Karpas-422 (cell line): ENCODE results near the gene CREB3. TPM values are rescaled to one million over a fixed set of nuclear protein-coding genes. Genes with fewer than 3 reads are reported as not detected.

Source experiments
- DNase-seq: peaks from one replicate; pipeline ENCODE4 v3.0.0-alpha.2; 2015
- H2AFZ ChIP-seq: fragments of 200-600 bp; sonication (generic); 2 replicates; pipeline ENCODE4 v1.6.1; 2014; ENCODE audit warnings: antibody characterized with exemption, low read length, mixed read lengths
- H3K27ac ChIP-seq: fragments of 200-600 bp; sonication (generic); 2 replicates; pipeline ENCODE4 v1.5.1; 2014; ENCODE audit warnings: mild to moderate bottlenecking, low read length, moderate library complexity
- H3K27me3 ChIP-seq: fragments of 200-600 bp; sonication (generic); 2 replicates; pipeline ENCODE4 v1.6.1; 2014; ENCODE audit warnings: low read length, mixed read lengths
- H3K36me3 ChIP-seq: fragments of 200-600 bp; sonication (generic); 2 replicates; pipeline ENCODE4 v1.6.1; 2014; ENCODE audit warnings: low read length, mixed read lengths; ENCODE audit not compliant: insufficient read depth
- H3K4me1 ChIP-seq: fragments of 200-600 bp; sonication (generic); 2 replicates; pipeline ENCODE4 v1.6.1; 2014; ENCODE audit warnings: mild to moderate bottlenecking, low read length, mixed read lengths
- H3K4me2 ChIP-seq: fragments of 200-600 bp; sonication (generic); 2 replicates; pipeline ENCODE4 v1.6.1; 2014; ENCODE audit warnings: low read length, low read depth, mild to moderate bottlenecking; ENCODE audit not compliant: poor library complexity, severe bottlenecking
- H3K4me3 ChIP-seq: fragments of 200-600 bp; sonication (generic); 2 replicates; pipeline ENCODE4 v1.5.1; 2014; ENCODE audit warnings: mild to moderate bottlenecking, antibody characterized with exemption, low read length, mixed read lengths
- H3K79me2 ChIP-seq: fragments of 200-600 bp; sonication (generic); 2 replicates; pipeline ENCODE4 v1.6.1; 2014; ENCODE audit warnings: mild to moderate bottlenecking, low read length, mixed read lengths
- H3K9ac ChIP-seq: fragments of 200-600 bp; sonication (generic); 2 replicates; pipeline ENCODE4 v1.6.0; 2014; ENCODE audit warnings: low read length
- H3K9me2 ChIP-seq: fragments of 200-600 bp; sonication (generic), shearing (Covaris generic); replicated peaks from 2 replicates; pipeline ENCODE4 v1.6.0; 2014; ENCODE audit warnings: mild to moderate bottlenecking, low read length, moderate library complexity; ENCODE audit not compliant: insufficient read depth
- H3K9me3 ChIP-seq: fragments of 300-700, 200-600 bp; sonication (generic); 2 replicates; pipeline ENCODE4 v1.6.1; 2014; ENCODE audit warnings: low read length, mixed read lengths
- H4K20me1 ChIP-seq: fragments of 200-600 bp; sonication (generic); 2 replicates; pipeline ENCODE4 v1.6.1; 2014; ENCODE audit warnings: mild to moderate bottlenecking, antibody characterized with exemption, low read length, low read depth; ENCODE audit not compliant: insufficient read depth
- total RNA-seq: library from RNA; depleted of rRNA; stranded (reverse); fragments of >200 nt; shearing (Covaris generic); gene quantifications from 2 replicates; pipeline ENCODE4 v1.2.3, GENCODE V29; 2014; ENCODE audit warnings: low replicate concordance

CREB3 gene
- total RNA-seq, 1 experiment from 2014 or later = 10.8 TPM

DNA sequence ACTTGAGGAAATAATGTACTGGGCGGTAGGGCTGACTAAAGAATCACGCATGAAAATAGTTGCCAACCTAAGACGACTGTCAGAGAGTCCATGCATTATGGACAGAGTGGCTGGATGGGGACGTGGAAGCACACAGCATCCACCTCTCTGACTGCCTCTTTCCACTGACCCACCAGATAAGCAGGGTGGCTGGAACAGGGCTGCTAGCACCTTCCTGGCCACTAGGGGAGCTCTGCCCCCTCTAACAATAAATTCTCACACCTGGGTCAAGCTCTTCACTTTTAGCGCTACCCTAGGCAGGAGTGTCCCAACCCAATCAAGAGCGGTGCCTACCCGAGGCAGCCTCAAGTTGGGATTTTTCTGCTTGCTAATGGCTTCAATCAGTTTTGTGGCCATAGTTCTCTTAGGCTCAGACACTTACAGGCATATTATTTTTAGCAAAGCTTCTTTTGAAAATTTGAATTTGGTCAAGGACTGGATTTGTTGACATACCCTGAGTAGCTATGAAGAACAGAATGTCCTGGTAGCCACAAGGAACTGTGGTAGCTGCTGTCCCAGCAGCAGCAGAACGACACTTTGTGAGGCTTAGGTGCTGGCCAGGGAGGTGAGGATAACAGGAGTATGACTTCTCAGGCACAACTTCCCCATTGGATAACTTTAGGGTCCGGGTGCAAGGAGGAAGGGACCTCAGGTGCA, 35.8 kb upstream of the CREB3 start:
- no peak overlapping the region for H2AFZ ChIP-seq
- H3K9me3 ChIP-seq = no peaks in the 10 kb centered on the region
- no peak overlapping the region for H3K9ac ChIP-seq
- DNase-seq = peak; percentile 81
- no peak overlapping the region for H3K27ac ChIP-seq
- no peaks in the 10 kb centered on the region for H3K79me2 ChIP-seq
- no peaks in the 10 kb centered on the region for H4K20me1 ChIP-seq
- no peak overlapping the region for H3K4me3 ChIP-seq
- H3K27me3 ChIP-seq = no peaks in the 10 kb centered on the region
- H3K36me3 ChIP-seq = peaks cover 30% of the 10 kb centered on the region
- H3K4me1 ChIP-seq = no peaks in the 10 kb centered on the region
- H3K4me2 ChIP-seq = no peak overlapping the region
- no peaks in the 10 kb centered on the region for H3K9me2 ChIP-seq

DNA sequence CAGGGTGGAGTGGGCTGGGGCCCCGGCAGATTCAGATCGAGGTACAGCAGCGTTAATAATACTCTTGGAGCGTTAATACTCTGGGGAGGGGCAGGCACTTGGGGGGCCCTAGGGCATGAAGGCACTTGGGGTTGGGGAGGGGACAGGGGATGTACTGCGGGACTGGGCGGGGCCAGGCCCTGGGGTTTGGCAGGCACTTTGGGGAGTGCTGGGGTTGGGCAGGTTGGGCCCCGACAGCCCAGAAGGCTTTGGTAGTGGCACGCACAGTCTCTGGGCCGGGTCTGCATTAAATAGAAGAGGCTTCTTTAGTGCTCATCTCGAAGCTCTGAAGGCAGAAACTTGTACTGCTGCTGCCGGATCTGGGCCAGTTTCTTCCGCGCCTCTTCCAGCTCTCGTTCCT, 35.0 kb upstream of the CREB3 start:
- peaks cover 35% of the 10 kb centered on the region for H3K36me3 ChIP-seq
- H3K79me2 ChIP-seq = no peaks in the 10 kb centered on the region
- no peak for DNase-seq

DNA sequence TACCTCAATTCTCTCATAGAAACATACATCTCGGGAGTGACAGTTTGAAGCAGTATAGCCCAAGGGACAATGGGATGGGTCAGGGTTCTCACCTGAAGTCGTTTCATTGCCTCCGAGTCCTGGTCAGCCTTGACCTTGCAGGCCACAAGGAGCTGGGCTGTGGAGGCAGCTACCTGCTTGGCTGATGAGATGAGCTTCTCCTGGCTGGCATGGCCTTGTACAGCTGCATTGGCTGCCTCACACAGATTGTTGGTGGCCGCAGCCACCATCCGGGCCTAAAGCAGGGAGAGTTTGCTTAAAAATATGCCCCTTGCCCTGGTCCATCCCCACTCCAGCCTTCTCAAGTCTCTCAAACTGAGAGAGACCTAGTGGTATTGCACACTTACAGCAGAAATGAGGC, 34.2 kb upstream of the CREB3 start:
- Histone ChIP-seq H2AFZ (no peak overlapping the region), H3K79me2 (no peaks in the 10 kb centered on the region), H3K36me3 (peaks cover 37% of the 10 kb centered on the region), H3K9ac (no peak overlapping the region), H3K4me1 (no peaks in the 10 kb centered on the region), H3K27me3 (no peaks in the 10 kb centered on the region), H4K20me1 (no peaks in the 10 kb centered on the region), H3K9me2 (no peaks in the 10 kb centered on the region), H3K4me2 (no peak overlapping the region), H3K4me3 (no peak overlapping the region), H3K27ac (no peak overlapping the region), H3K9me3 (no peaks in the 10 kb centered on the region)
- no peak for DNase-seq

More for the DNA sequence above, 35.0 kb upstream of the CREB3 start:
- H3K27ac ChIP-seq = no peak overlapping the region
- no peak overlapping the region for H2AFZ ChIP-seq
- H3K4me3 ChIP-seq = no peak overlapping the region
- H3K9me3 ChIP-seq = no peaks in the 10 kb centered on the region
- H3K27me3 ChIP-seq = no peaks in the 10 kb centered on the region
- no peaks in the 10 kb centered on the region for H4K20me1 ChIP-seq
- no peak overlapping the region for H3K9ac ChIP-seq
- H3K9me2 ChIP-seq = no peaks in the 10 kb centered on the region
- no peak overlapping the region for H3K4me2 ChIP-seq
- no peaks in the 10 kb centered on the region for H3K4me1 ChIP-seq

DNA sequence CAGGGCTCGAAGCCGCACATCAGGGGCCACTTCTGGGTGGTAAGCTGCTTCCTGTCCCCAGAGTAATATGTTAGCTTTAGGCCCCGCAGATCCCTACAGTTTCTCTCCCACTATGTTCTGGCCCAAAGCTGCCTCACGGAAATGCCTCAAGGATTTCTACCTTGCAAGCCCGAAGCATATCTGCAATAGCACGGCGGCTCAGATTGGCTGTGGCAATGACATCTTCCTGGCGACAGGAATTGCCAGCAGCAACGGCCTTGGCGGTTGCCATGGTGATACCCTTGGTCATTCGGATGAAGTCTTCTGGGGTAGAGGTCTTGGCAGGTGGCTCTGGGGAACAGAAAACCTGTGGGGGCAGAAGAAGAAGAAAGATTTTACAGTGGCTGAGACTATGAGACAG, 32.4 kb upstream of the CREB3 start:
- H3K9me3 ChIP-seq = no peaks in the 10 kb centered on the region
- no peaks in the 10 kb centered on the region for H4K20me1 ChIP-seq
- no peak overlapping the region for H3K4me3 ChIP-seq

DNA sequence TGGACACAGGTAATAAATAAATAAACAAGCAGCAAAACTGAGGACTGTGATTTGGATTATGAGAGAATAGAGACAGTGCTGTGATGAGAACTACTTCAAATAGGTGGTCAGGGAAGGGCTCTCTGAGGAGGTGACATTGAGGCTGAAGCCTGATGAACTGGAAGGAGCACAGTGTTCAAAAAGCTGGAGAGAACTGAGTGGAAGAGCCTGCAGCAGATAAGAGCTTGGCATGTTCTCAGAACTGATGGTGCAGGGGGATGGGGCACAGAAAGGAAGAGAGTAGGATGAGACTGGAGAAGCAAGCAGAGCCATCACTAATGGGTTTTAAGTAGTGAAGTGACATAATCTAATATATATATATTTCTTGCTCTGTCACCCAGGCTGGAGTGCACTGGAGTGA, 31.5 kb upstream of the CREB3 start:
- H3K4me2 ChIP-seq = no peak overlapping the region
- no peaks in the 10 kb centered on the region for H3K79me2 ChIP-seq
- no peak overlapping the region for H2AFZ ChIP-seq
- no peaks in the 10 kb centered on the region for H3K9me3 ChIP-seq
- no peak for DNase-seq
- no peaks in the 10 kb centered on the region for H3K27me3 ChIP-seq
- H3K36me3 ChIP-seq = peaks cover 50% of the 10 kb centered on the region
- no peak overlapping the region for H3K4me3 ChIP-seq
- H3K4me1 ChIP-seq = no peaks in the 10 kb centered on the region
- H3K9ac ChIP-seq = no peak overlapping the region
- H3K27ac ChIP-seq = no peak overlapping the region
- H4K20me1 ChIP-seq = no peaks in the 10 kb centered on the region
- no peaks in the 10 kb centered on the region for H3K9me2 ChIP-seq

More for the DNA sequence above, 32.4 kb upstream of the CREB3 start:
- Histone ChIP-seq H3K4me2 (no peak overlapping the region), H3K27me3 (no peaks in the 10 kb centered on the region), H3K9me2 (no peaks in the 10 kb centered on the region), H3K27ac (no peak overlapping the region), H3K9ac (no peak overlapping the region), H2AFZ (no peak overlapping the region), H3K4me1 (no peaks in the 10 kb centered on the region), H3K79me2 (no peaks in the 10 kb centered on the region), H3K36me3 (peaks cover 49% of the 10 kb centered on the region)
- no peak for DNase-seq

DNA sequence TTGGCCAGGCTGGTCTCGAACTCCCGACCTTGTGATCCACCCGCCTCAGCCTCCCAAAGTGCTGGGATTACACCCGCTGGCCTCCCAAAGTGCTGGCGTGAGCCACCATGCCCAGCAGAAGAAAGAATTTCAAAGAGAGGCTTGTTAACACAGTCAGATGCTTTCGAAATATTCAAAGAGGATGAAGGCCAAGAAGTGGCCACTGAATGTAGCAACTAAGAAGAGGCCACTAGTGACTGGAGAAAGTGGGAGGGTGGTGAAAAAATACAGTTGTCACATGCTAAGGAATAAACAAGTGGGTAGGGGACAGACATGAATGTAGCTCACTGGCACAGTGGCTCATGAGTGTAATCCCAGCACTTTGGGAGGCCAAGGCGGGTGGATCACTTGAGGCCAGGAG, 29.8 kb upstream of the CREB3 start:
- no peaks in the 10 kb centered on the region for H3K9me3 ChIP-seq
- H3K4me2 ChIP-seq = no peak overlapping the region
- H3K9ac ChIP-seq = no peak overlapping the region
- H3K4me3 ChIP-seq = no peak overlapping the region
- no peaks in the 10 kb centered on the region for H3K4me1 ChIP-seq
- H3K27ac ChIP-seq = no peak overlapping the region
- H3K36me3 ChIP-seq = peaks cover 51% of the 10 kb centered on the region
- no peak overlapping the region for H2AFZ ChIP-seq
- no peaks in the 10 kb centered on the region for H3K79me2 ChIP-seq
- H3K27me3 ChIP-seq = no peaks in the 10 kb centered on the region
- DNase-seq = no peak
- no peaks in the 10 kb centered on the region for H4K20me1 ChIP-seq
- no peaks in the 10 kb centered on the region for H3K9me2 ChIP-seq

DNA sequence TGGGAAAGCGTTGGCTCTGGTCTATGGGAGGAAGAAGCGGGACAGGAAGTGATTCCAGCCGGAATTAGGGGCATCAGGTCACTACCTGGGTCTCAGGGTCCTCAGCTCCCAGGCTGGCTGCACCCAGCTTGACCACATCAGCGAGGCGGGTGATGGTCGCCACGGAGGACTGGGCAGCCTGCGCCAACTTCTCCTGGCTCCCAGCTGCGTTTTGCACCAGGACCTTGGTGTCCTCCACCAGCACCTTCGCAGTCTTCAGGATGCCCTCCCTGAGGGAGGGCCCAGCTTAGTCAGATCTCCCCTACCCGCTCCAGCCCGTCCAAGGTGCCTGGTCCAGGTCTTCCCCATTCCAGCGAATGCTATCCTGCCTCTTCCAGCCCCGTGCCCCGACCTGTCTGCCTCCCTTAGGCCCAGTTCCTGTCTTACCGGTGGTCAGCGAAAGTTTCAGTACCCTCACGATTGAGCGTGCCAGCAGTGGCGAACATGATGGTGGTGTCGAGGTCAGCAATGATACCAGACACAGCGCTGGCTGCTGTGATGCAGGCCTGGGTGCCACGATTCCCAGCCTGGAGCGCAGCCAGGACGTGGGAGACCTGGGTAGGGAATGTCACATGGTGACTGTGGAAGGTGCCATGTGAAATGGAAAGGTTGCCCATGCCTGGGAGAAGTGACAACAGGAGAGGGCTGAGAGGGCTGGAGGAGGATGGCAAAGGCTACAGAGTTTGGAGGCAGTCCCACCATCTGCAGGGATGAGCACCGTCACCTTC, 28.4 kb upstream of the CREB3 start:
- Histone ChIP-seq H3K4me2 (no peak overlapping the region), H3K9me3 (no peaks in the 10 kb centered on the region), H4K20me1 (no peaks in the 10 kb centered on the region), H3K79me2 (no peaks in the 10 kb centered on the region), H3K4me3 (no peak overlapping the region), H3K36me3 (peaks cover 57% of the 10 kb centered on the region), H3K4me1 (no peaks in the 10 kb centered on the region), H3K9ac (no peak overlapping the region), H3K27ac (no peak overlapping the region), H3K9me2 (no peaks in the 10 kb centered on the region), H2AFZ (no peak overlapping the region), H3K27me3 (no peaks in the 10 kb centered on the region)
- DNase-seq = no peak

DNA sequence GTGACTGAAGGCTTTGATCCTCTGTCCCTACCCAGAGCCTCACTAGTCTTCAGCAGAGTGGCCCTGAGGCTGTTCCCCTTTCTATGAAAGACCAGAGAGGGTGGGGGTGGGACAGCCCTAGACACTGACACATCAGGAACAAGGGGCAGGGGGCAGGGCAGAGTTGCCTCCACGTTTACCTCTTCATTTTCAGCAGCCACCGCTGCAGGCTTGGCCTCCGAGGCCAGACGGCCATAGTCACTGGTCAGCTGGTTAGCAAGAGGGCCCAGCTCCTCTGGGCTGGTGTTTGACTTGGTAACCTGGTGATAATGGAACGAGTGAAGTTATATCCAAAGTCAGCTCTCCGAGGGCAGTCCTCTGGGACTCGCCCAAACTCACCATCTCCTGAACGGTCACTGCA, 27.1 kb upstream of the CREB3 start:
- no peak overlapping the region for H3K27ac ChIP-seq
- H3K4me3 ChIP-seq = no peak overlapping the region
- no peaks in the 10 kb centered on the region for H3K9me3 ChIP-seq
- H3K4me1 ChIP-seq = no peaks in the 10 kb centered on the region
- no peak for DNase-seq
- no peaks in the 10 kb centered on the region for H3K79me2 ChIP-seq
- H3K36me3 ChIP-seq = peaks cover 55% of the 10 kb centered on the region
- no peaks in the 10 kb centered on the region for H4K20me1 ChIP-seq
- H2AFZ ChIP-seq = no peak overlapping the region
- no peaks in the 10 kb centered on the region for H3K27me3 ChIP-seq
- no peak overlapping the region for H3K9ac ChIP-seq
- no peaks in the 10 kb centered on the region for H3K9me2 ChIP-seq
- no peak overlapping the region for H3K4me2 ChIP-seq
